GM21529 (cell line): ENCODE data around the gene MCF2L.

ENCODE experiments used
- ATAC-seq: cut with Tn5 transposase; IDR thresholded peaks from one replicate; pipeline ENCODE4 v1.9.1; 2021; ENCODE audit not compliant: unreplicated experiment

MCF2L gene

DNA sequence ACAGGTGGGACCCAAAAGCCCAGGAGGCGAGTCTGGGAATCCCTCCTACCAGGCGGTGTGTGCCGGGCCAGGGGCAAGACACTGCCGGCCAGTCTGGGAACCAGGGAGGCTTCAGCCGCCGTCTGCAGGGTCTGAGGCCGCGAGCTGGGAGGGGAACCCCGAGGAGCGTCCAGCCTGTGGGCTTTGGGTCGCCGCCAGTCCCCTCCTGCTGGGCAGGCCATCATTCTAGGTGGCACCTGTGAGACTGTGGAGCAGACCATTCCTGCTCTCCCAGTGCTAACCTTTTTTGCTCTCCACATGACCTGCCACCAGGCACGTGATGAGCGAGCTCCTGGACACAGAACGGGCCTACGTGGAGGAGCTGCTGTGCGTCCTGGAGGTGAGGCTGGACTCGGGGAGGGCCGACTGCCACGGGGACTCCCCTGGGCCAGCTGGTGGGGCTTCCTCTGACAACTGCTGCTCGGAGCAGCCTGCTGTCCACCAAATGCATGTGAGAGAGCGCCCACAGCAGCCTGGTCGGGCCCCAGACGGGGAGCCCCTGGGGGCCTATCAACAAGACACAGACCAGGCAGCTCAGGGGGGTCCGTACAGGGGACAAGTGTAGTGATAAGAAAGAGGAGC lies 112.0 kb downstream of the MCF2L start:
- ATAC-seq: no peak

DNA sequence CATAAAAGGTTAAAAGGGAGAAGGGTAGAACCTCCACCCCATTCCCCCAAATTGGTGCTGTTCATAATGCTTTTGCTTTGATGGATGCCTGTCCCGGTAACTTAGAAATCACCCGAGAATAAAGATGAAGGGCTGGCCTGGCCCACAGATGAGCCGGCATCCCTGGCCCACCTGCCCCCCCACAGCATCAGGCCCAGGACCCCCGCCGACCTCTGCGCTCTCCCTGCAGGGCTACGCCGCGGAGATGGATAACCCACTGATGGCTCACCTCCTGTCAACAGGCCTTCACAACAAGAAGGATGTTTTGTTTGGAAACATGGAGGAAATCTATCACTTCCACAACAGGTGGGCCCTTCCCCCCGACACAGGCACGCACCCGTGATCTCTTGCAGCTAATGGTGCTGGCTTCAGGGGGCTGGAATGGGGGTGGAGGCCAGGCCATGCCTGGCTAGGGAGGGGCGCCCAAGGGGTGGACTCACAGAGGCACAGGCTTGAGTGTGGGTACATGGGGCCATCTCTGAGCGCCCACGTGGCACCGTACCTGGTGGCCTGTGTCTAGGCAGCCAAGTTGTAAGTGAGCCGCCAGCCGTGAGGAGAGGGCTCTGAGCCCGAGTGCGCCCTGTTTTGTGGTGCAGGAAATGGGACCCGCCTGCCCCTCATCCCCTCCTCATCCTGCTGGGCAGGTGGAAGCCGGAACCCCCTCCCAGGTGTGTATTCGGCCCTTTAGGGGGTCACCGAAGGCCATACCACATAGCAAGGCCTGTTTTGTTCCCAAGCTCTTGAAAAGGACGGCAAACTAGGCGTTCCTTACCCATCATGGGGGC lies 113.4 kb downstream of the MCF2L start:
- no peak for ATAC-seq

DNA sequence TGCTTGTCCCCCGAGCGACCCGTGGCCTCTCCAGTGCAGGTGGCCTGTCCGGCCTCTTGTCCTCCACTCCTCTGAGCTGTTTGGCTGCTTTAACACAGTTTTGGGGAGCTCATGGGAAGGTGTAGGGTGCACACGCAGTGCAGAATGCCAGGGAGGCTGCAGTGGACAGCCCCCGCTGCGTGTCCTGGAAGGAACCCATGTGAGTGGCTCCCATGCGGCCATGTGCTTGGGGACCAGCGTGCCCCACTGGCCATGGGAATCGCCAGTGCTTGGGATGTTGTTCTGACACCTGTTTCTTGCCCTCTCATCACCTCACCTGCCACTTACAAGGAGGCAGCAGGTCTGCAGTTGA lies 114.0 kb downstream of the MCF2L start:
- ATAC-seq: no peak

DNA sequence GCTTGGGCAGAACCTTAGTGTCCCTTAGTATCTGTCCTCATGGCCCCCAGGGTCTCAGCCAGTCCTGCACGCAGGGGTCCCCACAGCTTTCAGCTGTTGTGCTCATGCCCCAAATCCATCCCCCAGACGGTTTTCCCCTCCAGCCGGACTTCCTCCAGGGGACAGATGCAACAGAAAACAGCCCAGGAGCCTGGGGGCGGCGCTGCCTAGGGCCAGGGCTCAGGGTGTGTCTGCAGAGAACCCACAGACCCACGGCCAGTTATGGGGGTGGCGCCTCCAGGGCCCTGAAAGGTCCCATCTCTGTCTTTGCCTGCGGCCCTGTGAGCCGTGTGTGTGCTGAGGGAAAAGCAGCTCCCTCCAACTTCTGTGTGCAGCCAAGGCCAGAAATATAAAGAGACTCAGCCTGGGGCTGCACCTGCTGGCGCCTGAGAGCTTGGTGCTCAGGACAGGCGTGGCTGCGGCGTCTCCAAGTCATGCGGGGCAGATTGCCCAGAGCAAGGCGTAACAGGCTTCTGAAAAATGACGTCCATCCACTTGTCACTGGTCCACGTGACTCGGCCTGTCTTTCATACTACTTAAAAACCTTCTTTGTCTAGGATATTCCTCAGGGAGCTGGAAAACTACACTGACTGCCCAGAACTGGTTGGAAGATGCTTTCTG lies 114.5 kb downstream of the MCF2L start:
- ATAC-seq: no peak

DNA sequence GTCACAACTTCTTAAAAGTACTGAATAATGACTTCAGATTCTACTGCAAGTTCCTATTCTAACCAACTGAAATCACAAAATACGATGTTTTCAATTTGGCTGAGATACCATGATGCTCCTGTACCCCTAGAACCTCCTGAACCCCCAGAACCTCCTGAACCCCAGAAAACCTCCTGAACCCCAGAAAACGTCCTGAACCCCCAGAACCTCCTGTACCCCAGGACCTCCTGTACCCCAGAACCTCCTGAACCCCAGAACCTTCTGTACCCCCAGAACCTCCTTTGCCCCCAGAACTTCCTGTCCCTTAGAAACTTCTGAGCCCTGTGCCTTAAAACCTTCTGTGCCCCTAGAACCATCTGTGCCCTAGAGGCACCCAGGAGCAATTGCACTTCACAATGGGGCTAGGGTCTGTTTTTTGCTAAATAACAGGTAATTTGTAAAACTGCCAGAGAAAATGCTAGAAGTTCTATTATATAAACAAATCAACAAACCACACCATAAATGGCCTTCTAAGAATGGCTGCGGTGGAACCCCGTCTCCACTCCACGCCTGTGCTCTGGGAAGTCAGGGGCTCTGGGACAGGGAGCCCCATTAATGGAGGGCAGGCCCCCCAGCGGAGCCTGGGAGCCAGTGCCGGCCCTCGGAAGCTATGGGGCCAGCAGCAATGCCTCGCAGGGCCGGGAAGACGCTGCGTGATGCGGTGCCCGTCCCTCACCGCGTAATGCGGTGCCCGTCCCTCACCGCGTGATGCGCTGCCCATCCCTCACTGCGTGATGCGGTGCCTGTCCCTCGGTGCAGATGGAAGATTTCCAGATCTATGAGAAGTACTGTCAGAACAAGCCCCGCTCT lies 115.3 kb downstream of the MCF2L start:
- no peak for ATAC-seq

DNA sequence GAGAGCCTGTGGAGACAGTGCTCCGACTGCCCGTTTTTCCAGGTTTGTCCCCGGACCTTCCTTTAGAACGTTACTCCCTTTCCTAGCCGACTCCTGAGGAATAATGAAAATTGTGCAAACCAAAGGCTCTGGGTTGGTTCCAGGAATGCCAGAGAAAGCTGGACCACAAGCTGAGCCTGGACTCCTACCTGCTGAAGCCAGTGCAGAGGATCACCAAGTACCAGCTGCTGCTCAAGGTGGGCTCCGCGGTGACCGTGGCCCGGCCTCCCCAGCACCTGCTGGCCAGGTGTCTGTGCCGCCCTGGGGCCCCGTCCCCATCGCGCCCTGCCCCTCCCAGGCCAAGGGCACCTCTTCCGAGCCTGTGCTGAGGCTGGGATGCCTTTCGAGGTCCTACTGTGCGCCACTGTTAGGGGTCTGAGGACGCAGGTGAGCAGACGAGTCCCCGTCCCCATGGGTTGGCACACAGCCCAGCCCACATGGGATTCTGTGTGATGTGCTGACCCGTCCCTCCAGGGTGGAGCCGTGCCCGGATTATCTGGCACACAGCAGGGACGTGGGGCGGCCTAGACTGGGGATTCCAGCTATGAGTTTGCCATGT lies 116.0 kb downstream of the MCF2L start:
- no peak for ATAC-seq

DNA sequence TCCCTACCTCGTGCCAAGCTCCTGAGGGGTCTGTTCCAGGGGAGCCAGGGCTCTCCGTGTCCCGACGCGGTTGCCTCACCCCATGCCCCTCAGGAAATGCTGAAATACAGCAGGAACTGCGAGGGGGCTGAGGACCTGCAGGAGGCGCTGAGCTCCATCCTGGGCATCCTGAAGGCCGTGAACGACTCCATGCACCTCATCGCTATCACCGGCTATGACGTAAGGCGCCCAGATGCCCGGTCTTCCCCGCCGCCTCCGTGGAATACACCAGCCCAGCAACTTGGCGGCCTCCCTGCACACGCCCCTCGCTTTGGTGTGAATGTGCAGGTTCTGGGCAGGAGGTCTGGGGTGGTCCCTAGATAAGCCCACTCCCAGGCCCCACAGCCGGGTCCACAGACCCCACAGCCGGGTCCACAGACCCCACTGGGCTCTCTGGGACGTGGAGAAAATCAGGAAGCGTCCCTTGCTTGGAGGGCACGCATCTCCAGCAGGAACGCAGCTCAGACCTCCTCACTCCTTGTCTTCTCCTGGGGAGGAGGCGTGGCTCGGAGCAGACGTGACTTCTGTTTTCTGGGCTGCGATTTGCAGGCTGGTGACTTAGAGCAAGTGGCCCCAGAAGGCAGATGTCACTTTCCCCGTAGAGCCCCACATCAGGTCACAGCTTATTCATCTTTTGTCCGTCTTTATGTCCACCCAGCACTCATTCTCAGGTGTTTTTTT lies 117.2 kb downstream of the MCF2L start:
- no peak for ATAC-seq

DNA sequence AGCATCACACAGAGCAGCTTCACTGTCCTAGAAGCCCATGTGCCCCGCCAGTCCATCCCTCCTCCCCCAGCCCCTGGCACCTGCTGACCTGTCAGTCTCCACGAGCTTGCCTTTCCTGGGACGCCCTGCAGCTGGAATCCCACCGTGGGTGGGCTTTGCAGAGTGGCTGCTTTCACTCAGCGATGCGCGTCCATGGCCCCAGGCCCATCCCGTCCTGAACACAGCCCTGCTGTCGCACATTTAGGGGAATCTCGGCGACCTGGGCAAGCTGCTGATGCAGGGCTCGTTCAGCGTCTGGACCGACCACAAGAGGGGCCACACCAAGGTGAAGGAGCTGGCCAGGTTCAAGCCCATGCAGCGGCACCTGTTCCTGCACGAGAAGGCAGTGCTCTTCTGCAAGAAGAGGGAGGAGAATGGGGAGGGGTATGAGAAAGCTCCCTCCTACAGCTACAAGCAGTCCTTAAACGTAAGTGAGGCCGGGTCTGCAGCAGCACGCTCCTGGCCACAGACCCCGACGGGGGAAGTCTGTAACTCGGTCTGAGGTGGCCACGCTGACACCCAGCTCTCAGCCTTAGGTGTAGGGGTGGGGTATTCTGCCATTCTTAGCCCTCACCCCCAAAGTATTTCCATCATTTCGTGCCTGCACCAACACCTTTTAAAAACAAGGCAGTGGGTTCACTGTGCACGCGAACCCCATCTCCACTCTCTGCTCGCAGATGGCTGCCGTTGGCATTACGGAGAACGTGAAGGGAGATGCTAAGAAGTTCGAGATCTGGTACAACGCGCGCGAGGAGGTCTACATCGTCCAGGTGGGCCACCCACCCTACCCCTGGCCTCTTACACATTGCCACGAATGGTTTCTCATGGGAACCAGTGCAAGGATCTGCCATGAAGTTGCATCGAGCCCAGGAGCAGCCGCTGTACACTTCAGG lies 118.2 kb downstream of the MCF2L start:
- no peak for ATAC-seq

DNA sequence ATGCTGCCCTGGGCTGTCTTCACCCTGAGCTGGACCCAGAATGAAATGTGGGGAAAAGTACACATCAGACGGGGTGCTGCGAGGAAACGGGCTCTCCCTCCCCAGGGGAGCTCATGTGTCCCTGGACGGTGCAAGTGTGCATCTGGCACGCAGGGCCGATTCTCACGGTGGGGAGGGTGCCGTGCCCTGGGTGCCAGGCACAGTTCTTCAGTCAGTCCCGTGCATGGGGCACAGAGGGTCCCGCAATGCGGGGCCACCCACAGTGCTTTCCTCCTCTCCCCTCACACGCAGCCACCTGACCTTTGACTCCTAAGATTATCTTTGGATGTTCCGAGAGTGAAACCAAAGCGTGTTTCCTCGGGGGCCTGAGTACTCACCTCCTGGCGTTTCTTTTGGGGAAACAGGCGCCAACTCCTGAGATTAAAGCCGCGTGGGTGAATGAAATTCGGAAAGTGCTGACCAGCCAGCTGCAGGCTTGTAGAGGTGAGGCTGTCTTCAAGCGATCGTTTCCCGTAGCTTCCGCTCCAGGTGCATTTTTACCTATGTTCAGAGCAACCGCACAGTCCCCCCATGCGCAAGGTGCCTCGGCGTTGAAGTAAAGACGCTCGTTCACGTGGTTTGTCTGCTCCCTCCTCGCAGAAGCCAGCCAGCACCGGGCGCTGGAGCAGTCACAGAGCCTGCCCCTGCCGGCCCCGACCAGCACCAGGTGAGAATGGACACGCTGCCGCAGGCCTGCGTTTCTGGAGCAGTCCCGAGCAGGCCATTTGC lies 119.1 kb downstream of the MCF2L start:
- ATAC-seq: no peak

DNA sequence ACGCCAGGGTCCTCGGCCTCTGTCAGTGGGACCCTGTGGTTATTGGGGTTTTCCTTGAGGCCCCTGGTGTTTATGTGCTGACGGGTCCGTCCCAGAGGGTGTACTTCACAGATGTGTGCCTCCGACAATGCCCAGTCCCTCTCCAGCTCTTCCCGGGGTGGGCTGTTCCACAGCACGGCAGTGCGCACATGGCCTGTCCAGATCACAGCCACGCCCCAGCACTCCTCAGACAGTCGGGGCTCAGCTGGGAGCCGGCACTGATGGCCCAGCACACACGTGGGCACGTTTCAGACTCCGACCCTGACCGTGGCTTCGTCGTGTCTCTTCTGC lies 119.6 kb downstream of the MCF2L start:
- no peak for ATAC-seq

DNA sequence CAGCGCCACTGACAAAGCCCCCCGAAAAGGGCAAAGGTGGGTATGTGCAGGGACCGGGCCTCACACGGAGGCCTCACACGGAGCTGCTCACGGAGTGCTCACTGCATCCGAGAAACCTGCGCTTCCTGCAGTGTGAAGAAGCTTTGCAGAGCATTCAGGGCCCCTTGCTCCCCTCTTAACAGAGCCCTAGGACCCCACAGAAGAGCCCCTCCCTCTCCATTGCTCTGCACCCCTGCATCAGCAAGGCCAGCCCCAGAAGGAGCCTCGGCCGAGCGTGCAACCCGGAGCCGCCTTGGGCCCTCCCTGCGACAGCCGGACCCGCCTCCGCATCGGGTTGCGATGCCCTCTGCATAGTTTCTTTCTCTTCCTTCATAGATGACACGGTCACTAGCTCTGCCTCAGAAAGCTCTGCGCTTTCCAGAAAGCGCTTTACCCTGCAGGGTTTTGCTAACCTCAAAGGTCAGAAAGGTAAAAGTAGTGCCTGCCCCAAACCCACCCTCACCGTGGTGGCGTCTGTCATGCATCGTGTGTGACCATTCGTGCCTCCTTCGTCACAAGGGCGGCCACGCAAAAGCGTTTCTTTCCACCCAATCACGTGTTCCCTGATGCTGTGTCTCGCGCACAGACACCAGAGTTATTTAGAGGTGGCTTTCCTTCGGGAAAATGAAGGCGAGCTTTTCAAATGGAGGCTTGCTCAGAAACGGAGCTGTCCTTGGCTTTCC lies 120.8 kb downstream of the MCF2L start:
- no peak for ATAC-seq

DNA sequence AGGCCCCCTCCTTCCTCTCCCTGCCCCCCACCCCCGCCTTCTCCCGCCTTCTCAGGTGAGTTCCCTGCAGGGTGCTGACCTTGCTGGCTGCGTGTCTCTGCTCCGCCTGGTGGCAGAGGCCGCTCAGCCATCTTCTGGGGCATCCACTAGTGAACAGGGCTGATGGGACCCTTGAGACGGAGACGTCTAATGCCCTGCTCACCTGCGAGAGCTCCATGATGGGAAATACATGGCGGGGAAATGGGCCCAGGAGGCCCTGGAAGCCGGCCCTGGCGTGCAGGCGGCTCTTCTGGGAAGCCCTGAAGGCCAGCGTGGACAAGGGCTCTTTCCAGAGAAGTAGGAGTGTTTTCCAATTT lies 121.4 kb downstream of the MCF2L start:
- ATAC-seq: no peak

DNA sequence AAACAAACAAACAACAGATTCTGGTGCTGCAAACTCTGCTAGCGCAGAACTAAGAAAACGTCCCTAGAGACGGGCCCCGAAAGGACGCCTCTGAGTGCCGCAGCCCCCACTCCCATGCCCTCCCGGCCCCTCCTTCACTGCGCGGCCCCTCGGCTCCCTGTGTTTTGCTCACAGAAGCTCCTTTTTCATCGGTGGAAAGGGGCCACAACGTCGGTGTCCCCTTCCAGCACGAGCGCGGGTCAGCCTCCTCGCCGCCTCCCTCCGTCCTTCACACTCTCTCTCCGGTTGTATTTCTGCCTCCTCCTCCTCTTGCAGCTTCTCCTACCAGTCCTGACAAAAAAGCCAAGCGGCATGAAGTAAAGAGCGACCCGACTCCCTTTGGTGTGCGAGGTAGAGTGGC lies 121.8 kb downstream of the MCF2L start:
- ATAC-seq: no peak

DNA sequence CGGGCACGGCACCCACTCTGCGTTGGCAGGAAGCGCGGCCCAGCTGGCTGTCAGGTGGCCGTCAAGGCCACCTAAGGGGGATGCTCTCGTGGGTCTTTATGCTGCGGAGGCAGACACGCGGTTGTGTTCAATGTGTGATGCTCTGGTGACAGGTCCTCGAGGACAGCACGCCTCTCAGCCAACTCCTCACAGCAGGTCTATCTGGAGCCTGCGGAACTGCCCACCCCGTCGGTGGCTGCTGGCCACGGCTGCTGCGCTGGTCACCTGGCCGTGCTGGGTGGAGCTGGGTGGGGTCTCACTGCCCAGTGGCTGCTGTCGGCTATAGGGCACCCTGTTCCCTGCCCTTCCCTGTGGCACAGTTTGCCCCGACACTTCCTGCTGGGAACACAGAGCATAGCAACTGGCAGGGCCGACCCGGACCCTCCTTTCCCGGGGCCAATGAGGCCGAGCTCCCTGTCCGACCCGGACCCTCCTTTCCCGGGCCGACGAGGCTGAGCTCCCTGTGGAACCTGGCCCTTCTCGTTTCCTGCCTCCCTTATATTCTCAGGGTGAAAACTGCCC lies 122.3 kb downstream of the MCF2L start:
- no peak for ATAC-seq

DNA sequence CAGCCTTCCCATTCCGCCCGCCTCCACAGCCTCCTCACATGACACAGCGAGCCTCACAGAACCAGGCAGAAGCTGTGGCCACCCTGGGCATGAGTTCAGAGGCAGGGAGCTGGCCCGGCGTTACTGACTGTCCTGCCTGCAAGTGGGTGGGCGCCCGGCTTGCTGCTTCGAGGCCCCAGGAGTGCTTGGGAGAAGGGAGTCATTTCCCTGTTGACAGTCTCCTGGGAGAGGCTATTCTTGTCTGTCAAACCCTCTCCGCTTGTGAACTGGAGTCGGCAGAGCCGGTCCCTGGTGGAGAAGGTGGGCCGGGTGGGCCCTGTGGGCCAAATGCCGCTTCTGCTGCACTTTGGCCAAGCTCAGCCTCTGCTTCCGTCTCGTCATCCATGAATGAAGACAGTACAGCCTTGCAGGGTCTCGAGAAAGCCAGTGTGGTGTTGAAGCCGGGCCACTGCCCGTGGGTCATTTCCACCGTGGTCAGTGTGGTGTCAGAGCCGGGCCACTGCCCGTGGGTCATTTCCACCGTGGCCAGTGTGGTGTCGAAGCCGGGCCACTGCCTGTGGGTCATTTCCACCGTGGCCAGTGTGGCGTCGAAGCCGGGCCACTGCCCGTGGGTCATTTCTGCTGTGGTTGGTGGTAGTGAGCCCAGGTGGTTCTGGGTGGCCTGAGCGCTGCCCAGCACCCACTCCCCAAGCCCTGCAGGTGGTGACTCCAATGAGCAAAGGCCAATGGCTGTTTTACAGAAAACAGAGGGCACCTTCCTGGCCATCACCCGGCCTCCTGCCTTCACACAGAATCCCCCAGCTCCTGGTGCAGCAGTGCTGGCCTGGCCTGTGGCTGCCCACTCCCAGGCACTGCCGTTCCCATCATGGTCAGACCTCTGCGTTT lies 123.1 kb downstream of the MCF2L start:
- no peak for ATAC-seq

DNA sequence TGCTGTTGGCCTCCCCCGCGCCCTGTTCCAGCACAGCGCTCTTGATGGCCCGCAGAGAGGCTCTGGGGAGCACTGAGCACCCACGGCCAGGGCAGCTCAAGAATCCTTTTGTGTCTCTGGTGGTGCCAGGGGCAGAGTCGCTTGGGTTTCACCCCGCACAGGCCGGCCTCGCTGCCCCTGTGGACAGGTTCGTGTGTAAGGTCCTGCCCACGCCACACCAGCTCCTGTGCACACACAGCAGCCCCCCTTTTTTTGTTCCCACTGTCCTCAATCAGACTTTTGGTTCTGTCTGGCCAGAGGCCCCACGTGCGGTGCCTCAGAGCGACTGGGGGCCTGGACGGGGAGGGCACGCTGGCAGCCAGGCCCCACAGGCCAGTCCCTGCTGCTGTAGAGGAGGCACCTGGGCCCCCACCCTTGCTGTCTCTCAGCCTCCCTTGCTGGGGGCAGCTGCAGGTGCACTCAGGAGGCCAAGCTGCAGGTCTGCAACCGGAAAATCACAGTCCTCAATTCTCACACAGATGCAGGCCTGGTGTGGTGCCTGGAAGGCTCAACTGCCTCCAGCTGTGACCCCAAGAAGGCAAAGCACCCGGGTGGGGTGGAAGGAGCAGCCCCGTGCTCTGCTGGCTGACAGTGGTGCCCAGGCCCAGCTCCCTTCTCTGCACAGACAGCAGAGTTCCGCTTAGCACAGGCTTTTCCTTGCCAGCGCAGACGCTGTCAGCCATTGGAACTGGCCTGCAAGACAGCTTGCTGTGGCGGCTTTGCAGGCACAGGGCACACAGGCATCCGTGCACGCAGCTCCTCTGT lies 124.0 kb downstream of the MCF2L start:
- ATAC-seq: no peak
